Progenitor cell of endocrine pancreas (in vitro differentiated cells): ENCODE measurements around the gene CALHM1. TPM values are rescaled to one million over a fixed set of nuclear protein-coding genes. Genes with fewer than 3 reads are reported as not detected.
"Not testable (repeated sequence)": the region's sequence is repeated elsewhere in the genome, so short reads cannot be mapped to it uniquely, and the experiment has no call there.

Source experiments
- DNase-seq: peaks from one replicate; pipeline ENCODE4 v3.0.0; 2021; ENCODE audit warnings: low spot score; ENCODE audit not compliant: unreplicated experiment
- H3K27ac Mint-ChIP-seq: 2 replicates; pipeline ENCODE4 v1.8.0; 2021; ENCODE audit warnings: mild to moderate bottlenecking, moderate library complexity, mixed read lengths
- H3K27me3 Mint-ChIP-seq: 2 replicates; pipeline ENCODE4 v1.8.0; 2021; ENCODE audit warnings: mixed read lengths
- H3K36me3 Mint-ChIP-seq: 2 replicates; pipeline ENCODE4 v1.8.0; 2022; ENCODE audit warnings: mixed read lengths; ENCODE audit not compliant: insufficient read depth
- H3K4me1 Mint-ChIP-seq: 2 replicates; pipeline ENCODE4 v1.8.0; 2021; ENCODE audit warnings: low read depth, mixed read lengths
- H3K4me3 Mint-ChIP-seq: 2 replicates; pipeline ENCODE4 v1.8.0; 2021; ENCODE audit warnings: low read depth, mild to moderate bottlenecking, moderate library complexity, mixed read lengths
- H3K9me3 Mint-ChIP-seq: 2 replicates; pipeline ENCODE4 v1.8.0; 2021; ENCODE audit warnings: low read depth, mixed read lengths
- CTCF ChIP-seq: fragments of 200-600 bp; sonication (generic); IDR thresholded peaks from one replicate; pipeline ENCODE4 v1.5.0; 2021; ENCODE audit warnings: antibody characterized with exemption, mild to moderate bottlenecking; ENCODE audit not compliant: unreplicated experiment
- total RNA-seq: library from RNA; stranded (reverse); gene quantifications from 2 replicates; pipeline ENCODE4 v1.2.1, GENCODE V29; 2021

Gene CALHM1
- total RNA-seq, 1 donor from 2014 or later: not detected

- Mint-ChIP-seq H3K9me3 (no peaks in the 10 kb centered on the region), H3K4me3 (peak overlapping the region; percentile 77), H3K4me1 (peaks cover 11% of the 10 kb centered on the region), H3K27me3 (peaks cover 54% of the 10 kb centered on the region), H3K36me3 (no peaks in the 10 kb centered on the region), H3K27ac (peak overlapping the region; percentile 34)
- no peak for TF ChIP-seq CTCF
- no peak for DNase-seq
Measured at GRCh38 chr10:103492655-103493261, 34.1 kb upstream of the CALHM1 start.

- Mint-ChIP-seq H3K27ac (peak overlapping the region; percentile 40), H3K9me3 (no peaks in the 10 kb centered on the region), H3K36me3 (no peaks in the 10 kb centered on the region), H3K27me3 (peaks cover 45% of the 10 kb centered on the region), H3K4me1 (peaks cover 11% of the 10 kb centered on the region), H3K4me3 (peak overlapping the region; percentile 77)
- TF ChIP-seq CTCF: no peak
- no peak for DNase-seq
Measured at GRCh38 chr10:103491729-103492364, 33.1 kb upstream of the CALHM1 start.

GRCh38 chr10:103490986-103491314 lies 32.2 kb upstream of the CALHM1 start:
- DNase-seq: no peak
- Mint-ChIP-seq H3K27ac (no peak overlapping the region), H3K9me3 (no peaks in the 10 kb centered on the region), H3K4me3 (no peak overlapping the region), H3K4me1 (peaks cover 11% of the 10 kb centered on the region), H3K27me3 (peaks cover 43% of the 10 kb centered on the region), H3K36me3 (no peaks in the 10 kb centered on the region)
- no peak for TF ChIP-seq CTCF

GRCh38 chr10:103487410-103487708 lies 28.7 kb upstream of the CALHM1 start:
- Mint-ChIP-seq H3K4me3 (no peak overlapping the region), H3K27me3 (peaks cover 15% of the 10 kb centered on the region), H3K36me3 (no peaks in the 10 kb centered on the region), H3K4me1 (peaks cover 4% of the 10 kb centered on the region), H3K27ac (no peak overlapping the region), H3K9me3 (no peaks in the 10 kb centered on the region)
- DNase-seq: no peak
- no peak for TF ChIP-seq CTCF

- DNase-seq, H3K36me3 Mint-ChIP-seq, H3K4me3 Mint-ChIP-seq, H3K4me1 Mint-ChIP-seq, H3K27me3 Mint-ChIP-seq, H3K9me3 Mint-ChIP-seq, H3K27ac Mint-ChIP-seq: not testable (repeated sequence)
Measured at GRCh38 chr10:103486635-103487409, 28.1 kb upstream of the CALHM1 start.
